ENCODE data around the gene TBATA.

TBATA gene

DNA sequence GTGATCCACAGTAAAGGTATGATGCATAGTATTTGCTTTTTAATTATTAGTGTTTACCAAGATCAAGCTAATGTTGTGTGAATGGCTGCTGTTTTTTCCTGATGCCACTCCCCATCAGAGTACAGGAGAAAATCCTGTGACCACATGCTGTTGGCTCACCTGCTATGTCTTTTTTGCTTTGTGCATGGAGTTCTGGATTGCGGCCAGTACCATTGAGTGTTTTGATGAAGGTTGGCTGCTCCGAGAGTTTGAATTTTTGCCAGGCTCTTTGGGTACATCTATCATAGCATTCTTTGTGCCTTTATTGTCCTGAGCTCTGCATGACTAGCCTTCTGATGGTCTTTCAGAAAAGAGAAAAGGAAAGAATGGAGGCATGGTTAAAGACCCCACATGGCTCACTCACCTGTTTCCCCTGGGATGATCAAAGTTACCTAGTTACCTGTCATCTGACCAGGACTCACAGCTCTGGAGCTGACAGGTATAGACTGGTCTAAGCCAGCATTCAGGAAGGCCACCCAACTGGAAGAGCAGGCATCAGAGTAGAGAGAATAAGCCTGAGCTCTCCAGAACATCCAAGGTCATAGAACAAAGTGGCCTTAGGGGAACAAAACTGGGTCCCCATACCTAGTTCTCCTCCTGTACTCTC, 18.7 kb upstream of the TBATA start:
- no peak for DNase-seq (ENCODE audit: low spot score)
- ChIA-PET CTCF (no interaction called here), POLR2A (ENCODE audit: low non-redundant PET) (no interaction called here)
- TF ChIP-seq, protein P1, sequence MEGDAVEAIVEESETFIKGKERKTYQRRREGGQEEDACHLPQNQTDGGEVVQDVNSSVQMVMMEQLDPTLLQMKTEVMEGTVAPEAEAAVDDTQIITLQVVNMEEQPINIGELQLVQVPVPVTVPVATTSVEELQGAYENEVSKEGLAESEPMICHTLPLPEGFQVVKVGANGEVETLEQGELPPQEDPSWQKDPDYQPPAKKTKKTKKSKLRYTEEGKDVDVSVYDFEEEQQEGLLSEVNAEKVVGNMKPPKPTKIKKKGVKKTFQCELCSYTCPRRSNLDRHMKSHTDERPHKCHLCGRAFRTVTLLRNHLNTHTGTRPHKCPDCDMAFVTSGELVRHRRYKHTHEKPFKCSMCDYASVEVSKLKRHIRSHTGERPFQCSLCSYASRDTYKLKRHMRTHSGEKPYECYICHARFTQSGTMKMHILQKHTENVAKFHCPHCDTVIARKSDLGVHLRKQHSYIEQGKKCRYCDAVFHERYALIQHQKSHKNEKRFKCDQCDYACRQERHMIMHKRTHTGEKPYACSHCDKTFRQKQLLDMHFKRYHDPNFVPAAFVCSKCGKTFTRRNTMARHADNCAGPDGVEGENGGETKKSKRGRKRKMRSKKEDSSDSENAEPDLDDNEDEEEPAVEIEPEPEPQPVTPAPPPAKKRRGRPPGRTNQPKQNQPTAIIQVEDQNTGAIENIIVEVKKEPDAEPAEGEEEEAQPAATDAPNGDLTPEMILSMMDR (conservative IDR thresholded peaks at IDR 0.05; ENCODE audit: low read depth), result no peak
- H3K27ac ChIP-seq, result no peak overlapping the region

DNA sequence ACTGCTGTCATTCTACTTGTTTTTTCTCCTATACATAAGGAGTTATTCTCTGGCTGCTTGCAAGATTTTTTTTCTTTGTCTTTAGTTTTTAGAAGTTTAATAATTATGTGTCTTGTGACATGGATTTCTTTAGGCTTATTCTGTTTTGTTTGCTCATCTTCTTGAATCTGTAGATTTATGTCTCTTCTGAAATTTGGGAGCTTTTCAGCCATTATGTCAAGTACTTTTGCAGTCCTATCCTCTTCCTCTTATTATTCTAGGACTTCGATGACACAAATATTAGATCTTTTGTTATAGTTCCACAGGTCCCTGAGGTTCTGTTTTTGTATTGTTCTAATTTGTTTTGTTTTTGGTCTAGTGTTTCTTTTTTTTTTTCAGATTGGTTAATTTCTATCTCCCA, 16.7 kb upstream of the TBATA start:
- no peak for DNase-seq (ENCODE audit: low spot score)
- CTCF ChIA-PET, result no interaction called here
- POLR2A ChIA-PET (ENCODE audit: low non-redundant PET), result no interaction called here
- TF ChIP-seq, protein P1 (conservative IDR thresholded peaks at IDR 0.05; ENCODE audit: low read depth), result no peak
- H3K27ac ChIP-seq, result no peak overlapping the region

DNA sequence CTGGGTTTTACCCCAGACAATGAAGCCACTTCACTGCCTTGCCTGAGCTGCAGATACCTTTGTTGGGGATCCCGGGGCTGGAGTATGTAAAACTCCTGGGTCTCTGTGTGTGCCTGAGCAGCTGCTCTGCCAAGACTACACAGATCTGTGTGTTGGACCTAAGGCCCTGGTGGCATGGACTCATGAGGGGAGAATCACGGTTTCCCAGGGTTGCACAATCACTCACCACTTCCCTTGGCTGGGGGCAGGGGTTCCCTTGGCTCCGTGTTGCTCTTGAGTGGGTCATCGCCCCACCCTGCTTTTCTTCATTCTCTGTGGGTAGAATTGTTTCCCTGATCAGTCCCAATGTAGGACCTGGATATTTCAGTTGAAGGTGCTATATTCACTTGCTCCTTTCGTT, 13.9 kb upstream of the TBATA start:
- no peak for DNase-seq (ENCODE audit: low spot score)
- H3K27ac ChIP-seq, result no peak overlapping the region
- TF ChIP-seq, protein P1 (conservative IDR thresholded peaks at IDR 0.05; ENCODE audit: low read depth), result no peak
- CTCF ChIA-PET, result interaction anchor here (0.7 kb wide), 1 partner anchor 66 kb away, joined by 3 read pairs; no protein-coding TSS in a partner anchor
- POLR2A ChIA-PET (ENCODE audit: low non-redundant PET), result no interaction called here

DNA sequence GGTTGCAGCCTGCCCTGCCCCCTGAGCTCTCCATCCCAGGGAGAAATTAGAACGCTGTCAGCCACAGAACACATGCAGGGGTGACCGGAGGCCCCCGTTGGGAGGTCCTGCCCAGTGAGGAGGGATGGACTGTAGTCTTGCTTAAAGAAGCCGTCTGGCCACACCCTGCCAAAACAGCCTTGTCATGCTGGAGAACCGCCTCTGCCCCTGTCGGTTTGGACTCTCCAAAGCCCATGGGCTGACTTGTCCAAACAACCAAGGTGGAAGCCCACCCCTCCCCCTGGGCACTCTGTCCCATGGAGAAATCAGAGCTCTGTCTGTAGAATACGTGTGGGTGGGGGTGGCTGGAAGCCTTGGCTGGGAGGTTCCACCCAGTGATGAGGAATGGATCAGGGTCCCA, 12.7 kb upstream of the TBATA start:
- POLR2A ChIA-PET (ENCODE audit: low non-redundant PET), result no interaction called here
- CTCF ChIA-PET, result interaction anchor here (0.7 kb wide), 1 partner anchor 961 kb away, joined by 6 read pairs; no protein-coding TSS in a partner anchor
- DNase-seq (ENCODE audit: low spot score), result no peak
- no peak overlapping the region for H3K27ac ChIP-seq
- TF ChIP-seq, protein P1 (conservative IDR thresholded peaks at IDR 0.05; ENCODE audit: low read depth), result no peak

DNA sequence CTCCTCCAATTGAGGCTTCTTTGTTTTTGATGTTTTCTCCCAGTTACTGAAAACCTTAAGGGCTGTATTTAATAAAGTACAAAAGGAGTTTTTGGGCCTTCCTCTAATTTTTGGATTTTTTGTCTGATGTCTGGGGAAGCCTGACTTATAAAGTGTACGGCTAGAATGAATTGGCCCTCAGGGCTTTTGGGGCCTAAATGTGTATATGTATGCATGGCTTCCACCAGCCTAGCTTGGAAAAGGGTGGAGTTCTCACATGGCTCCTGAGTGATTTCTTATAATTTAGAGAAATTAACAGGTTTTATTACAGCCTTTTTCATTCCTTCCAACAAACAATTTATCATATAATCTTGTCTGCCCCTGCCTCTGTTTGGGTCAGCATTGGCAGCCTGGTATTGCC, 10.4 kb upstream of the TBATA start:
- TF ChIP-seq, protein P1 (conservative IDR thresholded peaks at IDR 0.05; ENCODE audit: low read depth), result no peak
- DNase-seq (ENCODE audit: low spot score), result no peak
- POLR2A ChIA-PET (ENCODE audit: low non-redundant PET), result no interaction called here
- CTCF ChIA-PET, result interaction anchor here (0.9 to 1.1 kb wide), 2 partner anchors 12 to 20 kb away, joined by 3 to 4 read pairs; partner anchors contain the start of gene SGPL1
- no peak overlapping the region for H3K27ac ChIP-seq

DNA sequence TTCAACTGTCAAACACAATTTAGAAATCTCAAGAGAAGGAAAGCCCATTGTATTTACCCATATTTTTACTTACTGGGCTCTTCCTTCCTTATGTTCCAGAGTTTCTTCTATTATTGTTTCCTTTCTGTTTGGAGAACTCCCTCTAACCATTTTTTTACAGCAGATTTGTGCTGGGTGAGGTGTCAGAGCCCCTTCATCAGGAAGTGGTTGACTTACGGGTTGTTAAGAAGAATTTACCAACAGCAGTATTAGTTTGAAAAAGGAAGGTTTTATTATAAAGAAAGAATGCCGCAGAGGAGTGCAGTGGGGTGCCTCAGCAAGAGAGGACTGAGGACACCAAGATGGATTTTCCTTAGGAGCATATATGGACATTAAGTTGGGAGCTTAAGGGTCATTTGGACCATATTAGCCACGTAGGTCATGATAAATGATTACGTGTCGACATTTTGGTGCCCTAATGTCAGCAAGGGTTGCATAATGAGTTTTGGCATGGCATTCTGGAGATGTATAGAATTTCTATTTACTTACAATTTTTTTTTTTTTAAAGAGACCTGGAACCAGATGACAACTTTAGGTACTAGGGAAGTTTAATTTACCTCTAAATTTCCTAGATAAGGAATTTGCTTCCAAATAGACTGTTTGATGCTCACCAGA, 6.3 kb upstream of the TBATA start:
- TF ChIP-seq, protein P1 (conservative IDR thresholded peaks at IDR 0.05; ENCODE audit: low read depth), result no peak
- no peak for DNase-seq (ENCODE audit: low spot score)
- CTCF ChIA-PET, result no interaction called here
- H3K27ac ChIP-seq, result no peak overlapping the region
- POLR2A ChIA-PET (ENCODE audit: low non-redundant PET), result no interaction called here

Measured in RWPE1 (cell line).